ENCODE measurements around the gene SLC6A1. TPM values are rescaled to one million over a fixed set of nuclear protein-coding genes. Genes with fewer than 3 reads are reported as not detected.
A peak's percentile ranks its signal among the peaks of the same experiment; 100 is the strongest.

The SLC6A1 gene
- total and polyA plus RNA-seq, 2 of the 13 experiments (the other 11 are each of a cell fraction or from before 2014, with no cell fraction given): not detected

DNA sequence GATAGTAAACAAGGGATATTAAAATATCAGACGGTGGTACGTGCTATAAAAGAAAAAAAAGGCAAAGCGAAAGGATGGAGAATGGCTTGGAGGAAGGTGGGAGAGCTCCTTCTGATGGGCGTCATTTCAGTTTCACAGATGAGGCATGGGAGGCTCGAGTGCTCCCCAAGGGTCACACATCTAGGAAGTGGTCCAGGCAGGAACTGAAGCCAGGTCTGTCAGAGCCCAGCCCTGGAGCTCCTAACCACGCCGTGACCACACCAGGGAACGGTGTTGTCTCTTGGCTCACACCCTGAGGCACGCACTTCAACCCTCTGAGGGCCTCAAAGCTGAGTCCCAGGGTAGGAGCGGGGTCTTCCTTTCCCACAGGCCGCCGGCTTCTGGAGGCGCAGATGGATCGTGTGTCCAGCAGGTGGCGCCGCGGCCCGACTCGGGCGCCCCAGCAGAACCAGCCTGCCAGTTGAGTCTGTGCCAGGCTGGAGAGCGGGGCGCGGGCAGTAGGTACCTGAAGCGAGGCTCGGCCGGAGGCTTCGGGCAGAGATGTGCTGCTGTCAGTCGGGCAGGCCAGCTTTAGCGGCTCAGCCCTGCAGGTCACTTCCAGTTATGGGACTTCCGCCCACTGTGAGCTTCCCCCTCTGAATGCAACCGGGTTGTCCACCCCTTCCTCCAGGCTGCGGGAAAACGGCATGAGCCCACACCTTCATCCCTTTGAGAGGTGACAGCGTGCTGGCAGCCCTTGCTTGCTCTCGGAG is 68.1 kb downstream of the SLC6A1 start (continued):
- TF ChIP-seq HNRNPLL (IDR thresholded peaks at IDR 0.05; ENCODE audit: low read depth, low read length, poor library complexity, severe bottlenecking) (peak; percentile 34), ZNF232 (CRISPR knock-in tag; IDR thresholded peaks at IDR 0.05; ENCODE audit: borderline replicate concordance) (no peak), ZNF891 (CRISPR knock-in tag; IDR thresholded peaks at IDR 0.05) (0 out of 2 replicates have a peak, but pooled peaks have one; percentile 48), GABPB1 (CRISPR knock-in tag; IDR thresholded peaks at IDR 0.05) (no peak; the same call in 1 of the 2 replicates), ZNF263 (CRISPR knock-in tag; IDR thresholded peaks at IDR 0.05) (peak; percentile 34; the same call in 1 of the 2 replicates), ZNF543 (CRISPR knock-in tag; IDR thresholded peaks at IDR 0.05) (no peak), ERF (CRISPR knock-in tag; IDR thresholded peaks at IDR 0.05) (0 out of 2 replicates have a peak, but pooled peaks have one; percentile 16), KDM5B (CRISPR knock-in tag; IDR thresholded peaks at IDR 0.05; ENCODE audit: borderline replicate concordance) (0 out of 2 replicates have a peak, but pooled peaks have one; percentile 27), ZMYM3 (CRISPR knock-in tag; IDR thresholded peaks at IDR 0.05) (no peak)
- TF ChIP-seq, protein P1, sequence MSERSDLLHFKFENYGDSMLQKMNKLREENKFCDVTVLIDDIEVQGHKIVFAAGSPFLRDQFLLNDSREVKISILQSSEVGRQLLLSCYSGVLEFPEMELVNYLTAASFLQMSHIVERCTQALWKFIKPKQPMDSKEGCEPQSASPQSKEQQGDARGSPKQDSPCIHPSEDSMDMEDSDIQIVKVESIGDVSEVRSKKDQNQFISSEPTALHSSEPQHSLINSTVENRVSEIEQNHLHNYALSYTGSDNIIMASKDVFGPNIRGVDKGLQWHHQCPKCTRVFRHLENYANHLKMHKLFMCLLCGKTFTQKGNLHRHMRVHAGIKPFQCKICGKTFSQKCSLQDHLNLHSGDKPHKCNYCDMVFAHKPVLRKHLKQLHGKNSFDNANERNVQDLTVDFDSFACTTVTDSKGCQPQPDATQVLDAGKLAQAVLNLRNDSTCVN (CRISPR knock-in tag; IDR thresholded peaks at IDR 0.05; ENCODE audit: borderline replicate concordance): no peak
- TF ChIP-seq, protein P2, sequence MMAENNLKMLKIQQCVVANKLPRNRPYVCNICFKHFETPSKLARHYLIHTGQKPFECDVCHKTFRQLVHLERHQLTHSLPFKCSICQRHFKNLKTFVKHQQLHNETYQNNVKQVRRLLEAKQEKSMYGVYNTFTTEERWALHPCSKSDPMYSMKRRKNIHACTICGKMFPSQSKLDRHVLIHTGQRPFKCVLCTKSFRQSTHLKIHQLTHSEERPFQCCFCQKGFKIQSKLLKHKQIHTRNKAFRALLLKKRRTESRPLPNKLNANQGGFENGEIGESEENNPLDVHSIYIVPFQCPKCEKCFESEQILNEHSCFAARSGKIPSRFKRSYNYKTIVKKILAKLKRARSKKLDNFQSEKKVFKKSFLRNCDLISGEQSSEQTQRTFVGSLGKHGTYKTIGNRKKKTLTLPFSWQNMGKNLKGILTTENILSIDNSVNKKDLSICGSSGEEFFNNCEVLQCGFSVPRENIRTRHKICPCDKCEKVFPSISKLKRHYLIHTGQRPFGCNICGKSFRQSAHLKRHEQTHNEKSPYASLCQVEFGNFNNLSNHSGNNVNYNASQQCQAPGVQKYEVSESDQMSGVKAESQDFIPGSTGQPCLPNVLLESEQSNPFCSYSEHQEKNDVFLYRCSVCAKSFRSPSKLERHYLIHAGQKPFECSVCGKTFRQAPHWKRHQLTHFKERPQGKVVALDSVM (CRISPR knock-in tag; IDR thresholded peaks at IDR 0.05): no peak
- TF ChIP-seq, protein P3, sequence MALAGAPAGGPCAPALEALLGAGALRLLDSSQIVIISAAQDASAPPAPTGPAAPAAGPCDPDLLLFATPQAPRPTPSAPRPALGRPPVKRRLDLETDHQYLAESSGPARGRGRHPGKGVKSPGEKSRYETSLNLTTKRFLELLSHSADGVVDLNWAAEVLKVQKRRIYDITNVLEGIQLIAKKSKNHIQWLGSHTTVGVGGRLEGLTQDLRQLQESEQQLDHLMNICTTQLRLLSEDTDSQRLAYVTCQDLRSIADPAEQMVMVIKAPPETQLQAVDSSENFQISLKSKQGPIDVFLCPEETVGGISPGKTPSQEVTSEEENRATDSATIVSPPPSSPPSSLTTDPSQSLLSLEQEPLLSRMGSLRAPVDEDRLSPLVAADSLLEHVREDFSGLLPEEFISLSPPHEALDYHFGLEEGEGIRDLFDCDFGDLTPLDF (CRISPR knock-in tag; IDR thresholded peaks at IDR 0.05): no peak
- TF ChIP-seq, protein P4, sequence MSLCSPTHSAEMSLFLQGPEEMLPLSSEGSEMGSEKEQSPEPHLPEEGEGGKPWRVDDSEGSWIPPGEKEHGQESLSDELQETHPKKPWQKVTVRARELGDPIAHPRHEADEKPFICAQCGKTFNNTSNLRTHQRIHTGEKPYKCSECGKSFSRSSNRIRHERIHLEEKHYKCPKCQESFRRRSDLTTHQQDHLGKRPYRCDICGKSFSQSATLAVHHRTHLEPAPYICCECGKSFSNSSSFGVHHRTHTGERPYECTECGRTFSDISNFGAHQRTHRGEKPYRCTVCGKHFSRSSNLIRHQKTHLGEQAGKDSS (CRISPR knock-in tag; IDR thresholded peaks at IDR 0.05; ENCODE audit: borderline replicate concordance, low read depth): no peak

All from HepG2 (cell line).